Globus pallidus (tissue), 1 donor: ENCODE measurements around the gene SORCS3.

ENCODE experiments used
- DNase-seq: peaks from one replicate; pipeline ENCODE4 v3.0.0-alpha.2; 2015; ENCODE audit warnings: low spot score

The SORCS3 gene

DNA sequence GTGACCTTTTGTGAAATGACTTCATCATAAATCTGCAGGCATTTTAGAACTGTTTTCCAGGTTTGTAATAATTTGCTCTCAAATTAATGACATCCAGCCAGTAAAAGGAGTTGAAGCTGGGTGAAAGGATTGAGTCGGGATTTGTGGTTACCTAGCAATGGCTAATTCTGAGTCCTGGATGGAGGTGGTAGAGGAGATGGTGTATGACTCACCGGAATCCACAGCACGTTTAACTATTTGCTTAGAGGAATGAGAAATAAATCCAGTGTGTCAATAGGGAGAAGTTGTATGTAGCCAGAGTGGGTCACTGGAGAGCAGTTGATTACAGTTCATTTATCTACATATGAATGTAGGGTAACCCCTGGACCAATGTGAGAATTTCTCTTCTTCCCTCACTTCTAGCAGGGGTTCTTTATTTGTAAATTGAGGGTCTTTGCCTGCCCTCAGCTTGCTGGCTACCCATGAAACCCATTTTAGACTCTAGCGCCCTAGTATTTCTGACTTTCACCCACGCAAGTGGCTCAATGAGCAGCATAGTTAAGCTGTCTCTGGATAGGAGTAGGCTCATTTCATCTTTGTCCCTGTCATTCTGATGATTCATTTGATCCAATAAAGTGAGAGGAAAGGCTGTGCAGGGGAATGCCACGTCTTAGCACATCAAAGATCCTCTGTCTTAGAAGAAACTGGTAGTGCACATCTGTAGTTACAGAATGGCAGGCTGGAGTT, 547.8 kb downstream of the SORCS3 start:
- no peak for DNase-seq

- DNase-seq, result no peak
These were observed 548.3 kb downstream of the SORCS3 start for GRCh38 chr10:105189463-105189800.

- no peak for DNase-seq
These were observed 551.1 kb downstream of the SORCS3 start for GRCh38 chr10:105192146-105192545.

GRCh38 chr10:105192861-105193260, 551.8 kb downstream of the SORCS3 start:
- no peak for DNase-seq

DNA sequence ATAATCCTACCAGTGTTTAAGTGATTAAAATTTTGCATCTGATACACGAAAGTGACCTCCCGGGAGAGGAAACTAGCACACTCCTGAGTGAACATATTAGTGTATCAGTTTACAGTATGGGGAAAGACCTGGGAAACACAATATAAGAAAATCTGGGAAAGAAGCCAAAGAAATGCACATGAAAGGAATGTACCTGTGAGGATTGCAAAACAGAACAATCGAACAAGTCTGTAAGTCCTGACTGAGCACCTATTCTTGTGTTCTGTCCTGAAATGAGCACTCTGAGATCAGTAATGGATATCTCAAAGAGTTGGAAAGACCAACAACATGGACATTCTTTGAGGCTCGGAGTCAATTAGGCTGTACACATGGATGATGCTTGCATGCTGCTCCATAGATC, 554.7 kb downstream of the SORCS3 start:
- no peak for DNase-seq

- no peak for DNase-seq
These were observed 556.7 kb downstream of the SORCS3 start for GRCh38 chr10:105197598-105198364.

DNA sequence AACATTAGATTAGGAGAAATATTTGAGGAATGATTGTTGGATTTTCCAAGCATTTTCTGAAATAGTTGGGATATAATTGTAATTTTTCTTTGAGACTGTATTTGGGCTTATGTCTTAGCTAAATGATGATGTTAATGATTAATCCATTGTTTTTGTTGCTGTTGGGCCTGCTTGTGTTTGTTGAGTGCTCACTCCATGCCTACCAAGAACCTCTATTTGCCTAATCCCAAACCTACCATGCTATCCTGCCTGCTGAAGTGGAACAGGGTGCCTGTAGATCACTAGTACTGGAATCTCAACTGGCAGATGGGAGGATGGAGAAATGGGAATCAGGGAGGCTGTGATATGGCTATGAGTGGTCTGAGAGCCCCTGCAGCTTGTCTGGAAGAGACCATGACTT, 565.5 kb downstream of the SORCS3 start:
- no peak for DNase-seq

- DNase-seq, result no peak
These were observed 566.4 kb downstream of the SORCS3 start for GRCh38 chr10:105207476-105207995.

DNA sequence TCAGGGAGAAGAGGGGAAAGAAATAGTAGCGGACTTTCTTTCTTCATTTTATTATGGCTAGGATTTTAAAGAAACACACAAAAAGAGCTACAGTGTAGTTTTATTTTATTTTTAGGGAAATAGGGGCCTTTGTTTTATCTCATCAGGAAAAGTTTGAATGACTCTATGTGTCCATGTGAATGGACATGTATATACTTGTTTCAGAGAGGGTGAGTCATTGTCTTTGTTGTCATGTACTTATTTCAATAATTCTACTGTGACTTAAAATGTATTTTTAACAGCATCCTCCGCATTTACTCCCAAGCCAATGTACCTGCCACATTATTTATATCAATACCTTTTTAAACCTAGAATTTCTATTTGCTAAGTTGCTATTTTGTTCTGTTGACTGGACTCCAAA, 569.5 kb downstream of the SORCS3 start:
- DNase-seq, result no peak

DNA sequence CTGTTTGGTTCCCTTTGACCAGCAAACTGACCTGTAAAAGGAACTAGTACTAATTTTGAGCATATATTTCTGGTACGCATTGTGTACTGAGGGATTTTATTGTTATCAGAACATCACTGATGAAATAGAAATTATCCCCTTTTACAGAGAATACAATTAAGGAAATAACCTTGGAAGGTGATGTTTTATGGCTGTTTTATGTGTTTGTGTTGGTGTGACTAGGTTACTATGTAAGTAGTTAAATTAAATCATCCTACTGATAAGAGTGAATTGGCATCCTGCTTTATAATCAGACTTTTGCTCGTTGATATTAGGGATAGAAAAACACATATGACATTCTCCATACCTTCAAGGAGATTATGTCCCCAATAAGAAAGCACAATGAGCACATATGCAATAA, 596.6 kb downstream of the SORCS3 start:
- DNase-seq, result no peak

- DNase-seq, result peak; percentile 26
These were observed 598.5 kb downstream of the SORCS3 start for GRCh38 chr10:105239311-105240219.

DNA sequence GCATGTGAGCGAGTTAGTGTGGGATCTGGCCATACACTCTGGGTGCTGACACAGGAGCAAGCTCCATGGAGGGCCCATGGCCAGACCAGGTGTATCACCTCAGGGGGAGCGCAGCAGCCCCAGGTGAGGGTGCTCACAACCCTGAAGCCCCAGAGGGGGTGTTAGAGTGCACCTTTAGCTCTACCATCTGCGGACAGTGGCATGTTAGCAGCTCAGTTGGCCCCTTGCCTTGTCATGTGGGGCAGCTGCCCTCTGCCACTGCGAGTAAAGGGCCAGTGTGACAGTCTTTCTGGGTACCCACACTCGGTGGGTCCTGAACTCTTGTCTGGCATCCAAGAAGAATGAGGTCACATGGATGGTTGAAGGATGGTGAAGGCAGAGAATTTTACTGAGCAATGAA, 600.2 kb downstream of the SORCS3 start:
- no peak for DNase-seq

GRCh38 chr10:105243381-105243780, 602.3 kb downstream of the SORCS3 start:
- DNase-seq, result no peak

DNA sequence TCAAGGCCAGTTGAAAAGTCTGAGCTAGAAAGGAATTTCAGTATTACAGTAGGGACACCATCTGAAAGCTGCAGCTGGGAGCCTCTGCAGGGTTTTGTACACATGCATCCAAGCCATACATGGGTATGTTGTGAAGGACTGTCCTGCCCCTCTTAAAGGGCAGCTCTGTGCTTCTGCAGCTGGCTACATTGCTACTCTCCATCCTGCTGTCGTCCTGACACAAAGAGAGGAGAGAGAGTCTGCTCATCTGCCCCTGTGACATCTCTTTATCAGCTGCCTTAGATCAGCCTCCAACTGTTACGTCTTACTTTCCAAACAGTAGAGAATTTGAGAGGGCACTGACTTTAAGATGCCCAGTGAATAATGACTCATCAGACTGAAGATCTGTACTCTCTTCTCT, 602.7 kb downstream of the SORCS3 start:
- no peak for DNase-seq

DNA sequence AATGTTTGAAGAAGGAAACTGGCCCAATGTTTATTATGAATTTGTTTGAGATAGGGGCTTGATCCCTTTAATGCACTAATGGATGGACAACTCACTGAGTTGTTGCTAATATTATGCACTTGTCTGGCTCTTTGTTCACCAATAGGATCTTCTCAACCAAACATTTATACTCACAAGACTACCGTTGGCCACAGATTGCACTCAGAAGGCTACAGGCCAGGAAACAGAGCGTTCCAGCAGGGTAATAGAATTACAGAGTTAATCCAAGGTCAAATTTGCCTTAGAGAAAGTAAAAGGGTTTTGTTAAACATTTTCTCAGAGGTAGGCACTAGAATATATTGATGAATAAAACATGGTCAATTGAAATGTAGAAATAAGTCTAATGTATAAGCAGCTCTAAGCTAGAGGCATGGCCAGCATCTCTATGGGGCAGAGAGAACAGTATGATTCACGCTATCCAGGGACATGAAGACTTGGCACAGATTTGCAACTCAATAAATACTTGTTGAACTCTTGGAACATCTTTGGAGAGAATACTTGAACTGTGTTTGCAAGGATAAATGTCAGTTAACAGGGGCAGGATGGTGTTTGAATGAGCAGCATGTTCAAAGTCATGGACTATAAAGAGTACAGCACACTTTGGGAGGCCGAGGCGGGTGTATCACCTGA, 606.9 kb downstream of the SORCS3 start:
- no peak for DNase-seq

DNA sequence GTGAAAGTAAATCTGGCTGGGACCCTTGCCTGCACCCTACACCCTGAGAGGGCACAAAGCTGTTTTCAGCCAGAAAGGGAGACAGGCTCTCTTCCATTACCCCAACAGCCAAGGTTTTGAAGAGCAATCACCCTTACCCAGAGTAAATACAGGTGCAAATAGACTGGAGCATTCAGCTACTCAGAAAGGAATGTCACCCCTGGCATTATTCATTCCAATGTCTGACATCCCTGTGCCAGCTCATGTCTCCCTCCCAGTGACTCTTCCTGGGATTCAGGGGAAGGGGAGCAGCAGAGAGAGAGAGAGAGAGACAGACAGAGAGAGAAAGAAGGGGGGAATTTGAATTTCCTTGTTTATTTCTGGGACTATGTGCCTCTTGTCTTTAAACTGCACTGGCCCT, 611.8 kb downstream of the SORCS3 start:
- DNase-seq, result no peak

GRCh38 chr10:105253515-105254212, 612.6 kb downstream of the SORCS3 start:
- no peak for DNase-seq

GRCh38 chr10:105258036-105258673, 617.1 kb downstream of the SORCS3 start:
- no peak for DNase-seq

- DNase-seq, result no peak
These were observed 617.6 kb downstream of the SORCS3 start for GRCh38 chr10:105258674-105259065.

- no peak for DNase-seq
These were observed 618.1 kb downstream of the SORCS3 start for GRCh38 chr10:105259201-105259600.

DNA sequence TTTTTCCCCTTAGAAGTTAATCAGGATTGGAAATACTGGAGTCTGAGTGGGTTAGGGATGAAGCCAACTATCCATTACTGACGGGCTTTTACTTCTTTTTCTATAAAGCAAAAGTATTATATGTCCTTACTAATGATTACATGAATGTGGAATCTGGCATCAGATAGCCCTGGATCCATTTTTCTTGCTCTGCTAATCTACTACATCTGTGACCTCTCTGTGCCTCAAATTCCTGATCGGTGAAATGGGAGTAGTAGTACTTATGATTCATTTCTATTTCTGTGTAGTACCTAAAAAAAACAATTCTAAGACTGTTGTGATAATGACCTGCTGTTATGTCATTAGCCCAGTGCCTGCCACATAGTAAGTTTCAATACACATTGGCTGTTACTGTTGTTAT, 621.6 kb downstream of the SORCS3 start:
- no peak for DNase-seq
